Stimulated activated CD8-positive, alpha-beta memory T cell treated with anti-CD3 and anti-CD28 coated beads, Interleukin-4, amount 100 ng/mL, for 48 hours (primary cell): ENCODE data around the gene THAP3.
A peak's percentile ranks its signal among the peaks of the same experiment; 100 is the strongest.
"Not testable (repeated sequence)": the region's sequence is repeated elsewhere in the genome, so short reads cannot be mapped to it uniquely, and the experiment has no call there.

Experiments used
- DNase-seq: peaks from one replicate; pipeline ENCODE4 v3.0.0-alpha.2; 2020

Gene THAP3

DNA sequence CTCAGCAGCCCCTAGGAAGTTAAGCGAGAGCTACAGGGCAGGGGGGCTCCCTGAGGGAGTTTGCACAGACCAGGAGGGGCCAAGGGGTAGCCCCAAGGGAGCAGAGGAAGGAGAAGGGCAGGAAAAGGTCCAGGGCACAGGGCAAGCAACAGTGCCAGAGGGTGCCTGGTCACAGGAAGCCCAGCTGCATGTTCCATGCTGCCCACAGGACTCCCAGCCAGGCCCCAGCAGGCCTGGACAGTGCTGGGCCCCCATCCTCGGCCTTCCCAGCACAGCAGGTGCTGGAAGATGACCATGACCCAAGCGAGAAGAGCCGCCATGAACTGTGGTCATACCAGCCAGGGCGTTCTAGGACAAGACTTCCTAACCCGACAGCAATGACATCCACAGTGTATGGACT is 33.0 kb upstream of the THAP3 start:
- DNase-seq, result no peak

DNA sequence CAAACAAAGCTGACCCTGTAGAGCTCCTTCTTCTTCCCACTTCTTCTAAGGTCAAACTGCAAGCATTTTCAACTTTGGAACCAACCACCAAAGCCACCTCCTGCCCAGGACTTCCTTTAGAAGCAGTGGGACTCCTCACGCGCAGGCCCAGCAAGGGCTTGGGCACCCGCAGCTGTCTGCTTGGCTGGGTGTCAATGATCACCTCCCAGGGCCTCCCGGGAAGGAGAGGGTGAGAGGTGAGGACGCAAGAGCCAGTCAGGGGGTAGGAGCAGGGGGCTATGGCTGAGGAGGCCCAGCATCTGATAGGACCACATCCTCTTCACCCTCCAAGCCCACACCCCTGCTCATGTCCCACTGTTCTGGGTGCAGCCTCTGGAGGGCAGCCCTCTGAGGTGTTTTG is 32.2 kb upstream of the THAP3 start:
- DNase-seq, result no peak

DNA sequence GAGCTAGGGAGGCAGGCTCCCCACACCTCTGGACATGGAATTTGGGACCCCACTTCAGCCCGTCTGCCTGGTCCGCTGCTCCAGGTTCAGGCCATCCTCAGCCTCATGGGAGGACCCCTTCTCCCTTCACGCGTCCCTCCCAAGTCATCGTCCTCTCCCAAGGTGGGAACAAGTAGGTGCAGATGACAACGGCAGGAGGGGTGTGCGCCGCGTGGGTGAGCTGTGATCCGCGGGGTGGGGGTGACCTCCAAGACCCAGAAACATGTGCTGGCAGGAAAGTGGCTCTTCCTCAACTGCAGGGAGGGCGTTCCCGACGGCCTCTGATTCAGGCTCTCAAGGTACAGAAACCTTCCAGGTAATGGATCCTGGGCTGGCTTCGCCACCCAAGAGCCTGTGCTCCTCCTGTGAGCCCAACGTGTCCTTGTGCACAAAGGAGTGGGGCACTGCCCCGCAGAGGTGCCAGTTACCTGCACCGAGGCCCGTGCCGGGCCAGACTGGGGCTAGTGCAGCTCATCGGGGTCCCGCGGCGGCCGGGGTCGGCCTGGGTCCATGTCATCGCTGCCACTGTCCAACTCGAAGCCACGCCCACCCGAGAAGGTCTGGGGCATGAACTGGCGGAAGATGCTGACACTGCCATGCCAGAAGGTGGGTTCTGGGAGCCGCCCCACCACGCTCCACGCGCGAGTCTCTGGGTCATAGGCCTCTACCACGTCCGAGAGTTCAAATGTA is 31.6 kb upstream of the THAP3 start:
- no peak for DNase-seq

DNA sequence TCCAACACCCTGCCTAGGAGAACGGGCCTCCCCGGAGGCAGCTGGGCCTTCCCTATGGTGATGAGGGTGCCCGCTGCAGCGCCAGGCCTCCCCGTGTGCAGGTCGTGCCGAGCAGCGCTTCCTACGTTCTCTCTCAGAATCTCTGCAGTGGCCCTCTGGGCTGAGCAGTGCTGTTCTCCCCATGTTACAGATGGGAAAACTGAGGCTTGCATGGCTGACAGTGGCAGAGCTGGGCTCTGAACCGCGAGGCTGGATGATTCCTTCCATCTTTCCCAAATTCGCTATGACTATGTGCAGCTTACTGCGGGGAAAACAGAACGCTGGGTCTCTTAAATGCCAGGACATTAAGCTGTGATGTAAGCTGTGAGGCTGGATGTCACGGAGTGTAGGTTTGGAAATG is 30.9 kb upstream of the THAP3 start:
- no peak for DNase-seq

DNA sequence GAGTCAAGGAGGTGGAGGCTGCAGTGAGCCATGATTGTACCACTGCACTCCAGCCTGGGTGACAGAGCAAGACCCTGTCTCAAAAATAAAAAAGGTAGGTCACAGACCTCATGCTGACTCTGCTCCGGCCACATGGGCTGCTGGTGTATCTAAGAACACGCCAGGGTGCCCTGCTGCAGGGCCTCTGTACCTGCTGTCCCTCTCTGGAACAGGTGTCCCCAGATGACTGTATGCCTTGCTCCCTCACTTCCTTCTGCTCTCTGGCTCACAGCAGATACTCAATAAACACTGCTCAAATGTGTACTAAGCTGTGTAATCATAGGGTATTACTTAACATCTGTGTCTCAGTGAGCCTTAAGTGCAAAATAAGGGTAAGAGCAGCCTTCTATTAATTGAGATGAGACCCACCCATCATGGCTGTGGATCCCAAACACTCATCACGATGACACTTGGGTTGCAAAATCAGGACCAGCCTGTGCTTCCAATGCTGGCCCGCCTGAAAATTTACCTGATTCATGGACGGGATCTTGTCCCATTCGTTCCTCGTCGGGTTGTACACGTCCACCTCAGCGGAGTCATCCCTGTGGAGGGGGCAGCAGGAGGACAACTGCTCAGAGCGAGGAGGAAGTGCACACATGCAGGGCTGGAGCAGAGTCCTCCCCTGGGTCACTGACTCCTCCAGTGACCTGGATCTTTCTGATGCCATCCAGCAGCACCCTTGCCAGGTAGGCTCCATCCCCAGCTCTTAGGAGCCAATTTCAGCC is 29.5 kb upstream of the THAP3 start:
- DNase-seq, result no peak

DNA sequence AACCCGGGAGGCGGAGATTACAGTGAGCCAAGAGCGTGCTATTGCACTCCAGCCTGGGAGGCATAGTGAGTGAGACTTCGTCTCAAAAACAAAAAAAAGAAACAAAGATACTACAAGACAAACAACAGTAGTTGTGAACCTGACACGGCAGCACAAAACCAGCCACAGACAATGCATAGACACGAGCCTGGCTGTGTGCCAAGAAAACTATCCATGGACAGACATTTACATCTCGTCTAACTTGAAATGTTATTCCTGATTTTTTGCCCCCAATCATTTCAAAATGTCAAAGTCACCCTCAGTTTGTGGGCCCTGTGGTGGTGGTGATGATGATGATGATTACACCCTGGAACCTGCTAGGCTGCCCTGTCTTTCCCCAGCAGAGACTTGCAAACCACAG is 28.3 kb upstream of the THAP3 start:
- DNase-seq, result no peak

DNA sequence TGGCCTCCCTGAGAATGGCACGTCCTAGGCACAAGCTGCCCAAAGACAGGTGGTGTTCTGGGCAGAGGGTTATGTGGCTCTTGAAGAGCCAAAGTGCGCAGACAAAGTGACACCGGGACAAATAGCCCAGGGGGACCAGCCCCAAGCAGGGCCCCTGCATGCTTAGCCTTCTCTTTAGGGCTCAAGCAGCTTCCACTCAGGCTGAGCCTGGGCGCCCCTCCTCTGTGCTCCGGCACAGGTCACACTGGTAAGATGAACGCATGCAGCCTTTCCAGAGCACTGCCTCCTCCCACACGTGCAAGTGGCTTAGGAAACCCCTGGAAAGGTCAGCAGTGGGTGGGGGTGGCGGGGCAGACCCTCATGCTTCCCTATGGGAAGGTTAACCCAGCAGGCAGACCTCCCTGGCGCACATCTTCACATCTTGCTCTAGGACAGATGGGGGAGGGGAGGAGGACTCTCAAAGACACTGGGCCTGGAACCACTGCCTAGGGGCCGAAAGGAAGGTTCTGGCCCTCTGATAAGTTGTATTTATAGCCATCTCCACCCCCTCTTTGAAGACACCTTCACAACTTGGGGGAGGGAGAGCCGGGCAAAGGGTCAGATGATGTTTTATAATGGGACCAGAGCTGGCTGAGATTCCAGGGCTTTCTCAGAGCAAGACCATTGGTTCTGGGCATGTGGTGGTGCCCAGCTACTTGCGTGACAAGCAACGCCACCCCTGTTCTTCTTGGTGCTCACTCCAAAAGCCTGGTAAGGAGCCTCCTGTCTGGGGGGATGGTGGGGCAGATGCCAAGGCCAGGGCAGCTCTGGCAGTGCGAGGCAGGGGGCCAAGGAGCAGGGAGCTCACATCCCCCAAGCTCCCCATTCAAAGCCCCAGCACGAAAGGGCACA is 27.5 kb upstream of the THAP3 start:
- no peak for DNase-seq

DNA sequence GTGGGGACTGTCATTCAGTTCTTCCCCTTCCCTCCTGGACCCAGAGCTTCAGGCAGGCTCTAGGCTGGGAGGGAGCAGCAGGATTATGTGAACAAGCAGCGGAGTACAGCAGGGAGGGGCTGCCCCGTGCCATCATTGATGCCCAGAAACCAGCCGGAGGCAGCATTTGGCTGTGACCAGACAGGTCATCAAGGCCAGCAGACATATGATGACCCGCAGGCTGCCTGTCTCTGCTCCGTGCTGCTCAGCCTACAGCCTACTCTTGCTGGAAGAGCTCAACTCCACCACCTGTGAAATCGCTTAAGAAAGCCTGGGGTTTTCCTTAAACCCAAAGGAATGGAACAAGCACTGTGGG is 26.9 kb upstream of the THAP3 start:
- DNase-seq, result no peak

DNA sequence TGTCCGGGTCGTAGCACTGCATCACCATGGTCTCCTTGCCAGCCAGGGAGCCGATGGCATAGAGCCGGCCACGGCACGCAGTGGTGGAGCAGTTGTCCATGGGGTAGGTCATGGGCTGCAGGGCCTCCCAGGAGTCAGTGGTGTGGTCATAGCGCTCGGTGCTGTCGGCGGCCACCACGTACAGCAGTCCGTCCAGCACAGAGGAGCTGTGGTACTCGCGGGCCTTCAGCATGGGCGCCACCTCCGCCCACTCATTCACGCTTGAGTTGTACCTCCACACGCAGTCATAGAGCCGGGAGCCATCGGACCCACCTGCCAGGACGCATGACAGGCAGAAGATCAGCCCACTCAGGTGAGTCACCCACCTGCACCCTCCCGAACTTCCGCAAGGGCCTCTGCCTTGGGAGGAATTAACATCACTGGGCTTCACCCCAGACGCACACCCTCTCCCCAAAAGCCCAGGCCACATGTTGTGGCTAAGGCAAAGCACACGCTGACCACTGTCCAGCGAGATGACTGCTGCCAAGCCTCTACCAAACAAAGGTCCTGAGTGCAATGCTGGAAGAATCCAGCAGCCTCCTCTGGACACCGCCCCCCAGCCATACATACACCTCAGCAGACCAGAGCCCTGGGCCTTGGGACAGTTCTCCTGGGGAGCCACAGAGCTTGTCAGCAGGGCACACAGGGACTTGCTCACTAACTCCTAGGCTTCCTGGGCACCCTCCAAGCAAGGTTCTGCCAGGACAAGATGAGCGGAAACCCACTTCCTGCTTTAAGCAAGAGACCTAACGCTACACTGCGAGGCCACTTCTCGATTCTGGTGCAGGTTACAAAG is 25.3 kb upstream of the THAP3 start:
- DNase-seq, result peak; percentile 71

DNA sequence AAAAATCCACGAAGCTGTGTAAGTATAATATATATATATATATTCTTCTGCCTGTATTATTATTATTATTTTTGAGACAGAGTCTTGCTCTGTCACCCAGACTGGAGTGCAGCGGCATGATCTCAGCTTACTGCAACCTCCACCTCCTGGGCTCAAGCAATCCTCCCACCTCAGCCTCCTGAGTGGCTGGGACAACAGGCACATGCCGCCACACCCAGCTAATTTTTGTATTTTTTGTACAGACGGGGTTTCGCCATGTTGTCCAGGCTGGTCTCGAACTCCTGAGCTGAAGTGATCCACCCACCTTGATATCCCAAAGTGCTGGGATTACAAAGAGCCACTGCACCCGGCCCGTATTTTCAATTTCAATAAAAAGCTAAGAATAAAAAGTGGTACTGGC is 24.7 kb upstream of the THAP3 start:
- not testable (repeated sequence) for DNase-seq

DNA sequence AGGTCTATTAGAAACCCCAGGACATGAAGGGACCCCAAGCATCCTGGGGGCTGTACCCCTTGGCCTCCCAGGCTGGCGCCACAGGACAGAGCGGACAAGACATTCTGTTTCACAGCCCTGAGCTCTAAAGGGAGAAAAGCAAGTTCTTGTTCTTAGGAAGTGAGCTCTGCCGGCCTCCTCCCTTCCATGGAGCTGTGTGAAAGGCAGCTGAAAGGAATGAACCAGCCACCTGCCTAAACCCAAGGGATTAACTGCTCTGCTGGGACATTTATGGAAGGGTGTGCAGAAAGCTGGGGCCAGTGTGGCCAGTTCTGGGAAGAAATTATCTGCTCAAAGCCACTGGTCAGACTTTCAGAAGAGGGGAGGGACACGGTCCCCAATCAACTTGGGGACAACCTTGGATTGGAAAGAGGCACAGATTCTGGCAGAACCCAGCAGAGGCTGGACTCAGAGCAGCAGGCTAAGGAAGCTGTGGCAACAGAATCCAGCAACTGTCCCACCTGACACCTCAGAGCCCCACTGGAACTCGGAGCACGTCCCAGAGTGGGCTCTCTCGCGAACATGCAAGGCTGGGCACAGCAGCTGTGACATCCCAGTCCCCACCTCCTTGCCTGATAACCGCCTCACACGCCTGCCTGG is 24.1 kb upstream of the THAP3 start:
- no peak for DNase-seq

DNA sequence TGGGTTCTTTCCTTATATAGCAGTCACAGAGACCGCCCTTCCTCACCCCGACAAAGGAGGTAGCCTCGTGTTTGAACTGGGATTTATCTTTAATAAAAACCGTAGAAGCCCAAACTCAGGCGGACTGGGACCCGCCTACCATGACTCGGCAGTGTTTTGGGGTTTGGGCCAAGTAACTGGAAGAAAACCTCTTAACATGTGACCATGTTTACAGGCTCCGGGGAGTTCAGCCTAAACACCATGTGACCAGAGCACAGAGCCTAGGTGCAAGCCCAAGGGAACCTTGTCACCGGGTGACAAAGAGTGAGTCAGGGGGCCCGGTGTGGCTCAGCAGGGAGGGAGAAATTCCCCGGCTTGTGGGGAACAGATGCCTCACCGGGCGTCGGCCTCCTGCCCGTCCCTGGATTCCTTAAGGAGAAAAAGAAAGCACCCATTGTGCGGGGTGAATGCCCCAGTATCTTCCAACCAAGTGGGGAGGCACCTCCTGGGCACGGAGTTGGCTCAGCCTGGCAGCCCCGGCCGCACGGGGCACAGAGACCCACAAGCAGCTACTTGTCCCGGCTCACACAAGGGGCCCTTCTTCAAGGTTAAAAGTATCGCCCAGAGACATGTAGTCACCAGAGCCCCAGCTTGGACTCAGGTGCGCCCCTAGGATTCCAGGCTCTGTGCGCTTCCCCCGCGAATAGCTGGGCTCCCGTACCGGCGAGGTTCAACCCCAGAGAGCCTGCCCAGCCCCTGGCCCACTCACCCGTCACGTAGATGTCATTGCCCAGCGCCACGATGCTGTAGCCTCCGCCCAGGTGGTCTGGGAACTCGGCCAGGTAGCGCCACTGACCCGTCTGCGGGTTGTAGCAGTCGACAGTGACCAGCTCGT is 23.4 kb upstream of the THAP3 start:
- DNase-seq, result peak; percentile 88

DNA sequence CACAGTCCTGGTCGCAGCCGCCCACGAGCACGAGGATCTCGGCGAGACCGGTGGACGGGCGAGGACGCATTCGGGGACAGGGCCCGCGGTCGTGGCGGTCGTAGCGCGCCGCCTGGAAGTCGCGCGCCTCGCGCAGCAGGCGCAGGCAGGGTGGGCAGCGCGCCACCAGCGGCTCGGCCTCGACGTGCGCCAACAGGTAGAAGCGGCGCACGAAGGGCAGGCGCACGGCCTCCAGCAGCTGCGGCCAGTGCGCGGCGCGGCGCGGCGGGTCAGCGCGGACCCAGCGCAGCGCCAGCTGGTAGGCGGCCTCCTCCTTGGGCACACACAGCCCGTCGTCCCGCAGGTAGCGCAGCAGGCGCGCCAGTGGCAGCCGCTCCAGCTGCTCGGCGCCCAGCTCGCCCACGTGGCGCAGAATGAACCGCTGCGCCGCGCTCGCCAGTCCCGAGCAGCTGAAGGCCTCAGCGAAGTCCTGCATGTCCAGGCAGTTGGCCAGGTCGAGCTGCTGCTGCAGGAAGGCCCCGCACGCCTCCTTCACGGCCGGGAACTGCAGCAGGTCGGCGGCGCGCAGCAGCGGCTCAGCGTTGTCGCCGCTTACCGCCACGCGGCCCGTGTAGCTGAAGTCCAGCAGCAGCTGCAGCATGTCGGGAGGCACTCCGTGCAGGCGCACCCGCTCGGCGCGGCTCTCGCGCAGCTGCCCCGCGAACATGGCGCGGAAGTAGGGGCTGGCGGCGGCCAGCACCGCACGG is 22.6 kb upstream of the THAP3 start:
- peak; percentile 48 for DNase-seq

DNA sequence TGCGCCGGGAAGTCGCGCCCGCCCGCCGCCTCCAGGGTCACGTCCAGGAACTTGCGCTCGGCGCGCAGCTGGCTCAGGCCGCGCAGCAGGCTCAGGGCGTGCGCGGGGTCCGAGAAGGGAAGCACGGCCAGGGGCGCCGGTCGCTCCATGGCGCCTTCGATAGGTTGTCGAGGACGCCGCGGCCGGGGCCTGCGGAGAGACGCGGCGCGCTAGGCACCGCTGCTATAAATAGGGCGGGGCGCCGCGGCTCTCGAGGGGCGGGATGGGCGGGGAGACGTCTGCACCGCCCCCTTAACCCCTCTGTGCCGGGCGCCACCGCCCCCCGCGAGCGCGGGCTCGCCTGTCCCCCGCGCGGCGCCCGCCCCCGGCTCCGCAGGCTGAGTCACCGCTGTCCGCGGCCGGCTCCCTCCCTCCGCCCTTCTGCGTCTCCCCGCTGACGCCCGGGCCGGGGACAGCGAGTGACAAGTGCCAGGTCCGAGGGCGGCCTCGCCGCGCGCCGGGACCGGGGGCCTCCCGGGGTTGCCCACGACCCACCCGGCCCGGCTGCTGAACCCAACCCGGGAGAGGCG is 21.9 kb upstream of the THAP3 start, which contains the start of gene KLHL21:
KLHL21 (minus strand) TSS at position 201 of the 569 bp plus-strand sequence; CDS start at position 149, 52 bp downstream.
- peak; percentile 90 for DNase-seq

DNA sequence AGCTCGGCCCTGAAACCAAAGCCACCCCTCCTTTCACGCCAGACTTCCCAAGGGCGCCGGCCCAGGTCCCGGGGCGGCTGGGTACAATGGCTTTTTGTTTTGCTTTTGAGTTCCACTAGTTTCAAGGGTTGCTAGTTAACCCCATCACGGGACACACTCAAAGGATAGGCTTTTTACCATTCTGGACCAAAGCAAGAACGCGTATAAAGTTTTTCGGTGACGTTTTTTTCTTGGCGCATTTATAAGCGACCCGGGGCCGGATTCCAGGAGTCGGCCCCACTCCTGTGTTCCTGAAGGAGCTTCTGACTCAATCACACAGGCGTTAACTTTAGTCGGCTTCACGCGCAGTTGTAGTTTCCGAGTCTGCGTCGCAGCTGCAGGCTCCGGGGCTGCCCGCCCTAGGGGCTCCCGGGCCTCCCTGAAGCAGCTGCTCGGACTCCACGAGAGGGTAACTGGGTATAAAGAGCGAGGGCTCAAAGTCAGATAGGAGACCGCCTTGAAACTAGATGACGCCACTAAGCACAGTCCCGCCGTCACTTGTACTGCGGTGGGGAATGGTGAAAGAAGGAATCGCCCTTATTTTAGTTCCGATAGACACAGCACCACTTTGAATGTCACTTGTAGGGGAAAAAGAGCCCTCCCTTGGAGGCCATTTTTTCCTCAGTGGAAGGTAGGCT is 21.3 kb upstream of the THAP3 start:
- DNase-seq, result peak; percentile 72

DNA sequence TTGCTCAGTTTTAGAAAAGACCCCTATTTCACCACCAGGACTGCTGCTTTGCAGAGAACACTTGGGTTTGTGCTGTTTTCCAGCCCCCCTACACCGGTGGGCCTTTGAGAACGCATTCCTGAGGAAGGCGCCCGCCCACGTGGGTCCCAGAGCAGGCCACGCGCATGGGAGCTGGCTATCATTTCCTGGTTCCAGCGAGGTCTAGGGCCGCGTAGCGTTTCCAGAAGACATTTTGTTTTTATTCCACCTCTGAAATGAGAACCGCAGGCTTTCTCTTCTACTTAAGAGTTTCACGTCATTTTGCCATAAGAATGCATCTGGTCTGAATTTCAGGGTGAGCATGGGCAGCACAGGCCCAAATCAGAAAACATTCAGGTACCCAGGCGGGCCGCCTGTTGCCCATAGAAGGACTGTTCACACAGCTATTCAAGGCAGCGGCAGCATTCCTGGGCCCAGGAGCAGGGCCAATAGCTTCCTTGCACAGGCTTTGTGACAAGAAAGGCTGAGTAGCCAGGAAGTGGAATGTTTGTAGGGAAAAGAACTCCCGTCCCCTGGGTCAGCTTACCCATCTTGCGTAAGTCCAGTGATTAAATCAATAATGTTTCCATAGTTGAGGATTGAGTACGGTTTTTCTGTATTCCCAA is 20.6 kb upstream of the THAP3 start:
- DNase-seq, result peak; percentile 59

DNA sequence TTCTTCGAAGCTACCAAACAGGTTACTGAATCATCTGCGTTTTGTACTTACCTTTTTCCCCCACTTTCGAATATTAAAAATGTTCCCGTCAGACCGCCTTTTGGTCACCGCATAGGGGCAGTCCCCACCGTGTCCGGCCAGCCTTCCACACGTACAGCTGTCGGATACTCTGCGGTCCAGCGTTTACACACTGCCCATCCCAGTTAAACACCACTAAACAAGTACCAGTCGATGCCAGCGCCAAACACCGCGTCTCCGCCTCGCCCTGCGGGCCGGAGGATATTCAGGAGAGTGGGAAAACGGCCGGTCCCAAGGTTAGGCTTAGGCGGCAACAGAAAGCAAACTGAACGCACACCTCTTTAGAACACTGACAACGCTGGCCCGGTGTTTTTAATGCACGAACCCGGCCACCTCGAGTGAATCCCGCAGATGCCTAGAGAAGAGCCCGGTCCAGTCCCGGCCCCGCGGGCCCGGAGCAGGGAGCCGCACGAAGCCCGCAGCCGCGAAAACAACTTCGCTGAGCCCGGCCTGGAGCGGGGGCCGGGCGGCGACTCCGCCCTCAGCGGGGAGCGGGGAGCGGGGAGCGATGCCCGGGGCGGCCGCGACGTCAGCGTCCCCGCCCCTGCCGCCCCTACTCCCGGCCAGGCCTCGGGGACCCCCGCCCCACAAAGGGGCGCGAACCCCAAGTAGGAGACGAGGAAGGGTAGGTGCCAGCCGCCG is 11.9 kb upstream of the THAP3 start:
- DNase-seq, result no peak
